Loucy (cell line): ENCODE data around the gene FRRS1L.

Source experiments
- H2AFZ ChIP-seq: fragments of 200-600 bp; sonication (generic); 2 replicates; pipeline ENCODE4 v1.6.0; 2016; ENCODE audit warnings: antibody characterized with exemption, mild to moderate bottlenecking, low read length, moderate library complexity
- H3F3A ChIP-seq: fragments of 200-600 bp; 2 replicates; pipeline ENCODE4 v1.6.0; 2016; ENCODE audit warnings: antibody characterized with exemption, low read depth, mild to moderate bottlenecking
- H3K27me3 ChIP-seq: fragments of 200-600 bp; sonication (generic); 2 replicates; pipeline ENCODE4 v1.6.1; 2014; ENCODE audit warnings: low read length, mild to moderate bottlenecking; ENCODE audit not compliant: insufficient read depth, poor library complexity, severe bottlenecking
- H3K36me3 ChIP-seq: fragments of 200-600 bp; sonication (generic); 2 replicates; pipeline ENCODE4 v1.6.1; 2016; ENCODE audit warnings: low read length; ENCODE audit not compliant: insufficient read depth
- H3K4me1 ChIP-seq: fragments of 200-600 bp; sonication (generic); 2 replicates; pipeline ENCODE4 v1.5.1; 2014; ENCODE audit warnings: low read length, mild to moderate bottlenecking; ENCODE audit not compliant: insufficient read depth, poor library complexity, severe bottlenecking
- H3K4me2 ChIP-seq: fragments of 200-600 bp; sonication (generic); 2 replicates; pipeline ENCODE4 v1.6.0; 2014; ENCODE audit warnings: antibody characterized with exemption, low read length, low read depth, mild to moderate bottlenecking; ENCODE audit not compliant: poor library complexity, severe bottlenecking
- H3K4me3 ChIP-seq: fragments of 200-600 bp; sonication (generic); 2 replicates; pipeline ENCODE4 v1.5.1; 2014; ENCODE audit warnings: low read length, mild to moderate bottlenecking, mixed read lengths; ENCODE audit not compliant: poor library complexity, severe bottlenecking
- H3K79me2 ChIP-seq: fragments of 200-600 bp; sonication (generic); 2 replicates; pipeline ENCODE4 v1.6.1; 2014; ENCODE audit warnings: low read length; ENCODE audit not compliant: insufficient read depth
- H3K9ac ChIP-seq: fragments of 200-600 bp; sonication (generic); 2 replicates; pipeline ENCODE4 v1.6.0; 2014; ENCODE audit warnings: mild to moderate bottlenecking, low read depth, low read length, moderate library complexity; ENCODE audit not compliant: poor library complexity, severe bottlenecking
- H3K9me2 ChIP-seq: fragments of 200-600 bp; sonication (generic); replicated peaks from 2 replicates; pipeline ENCODE4 v1.6.1; 2016; ENCODE audit warnings: low read depth, low read length, mixed read lengths
- H3K9me3 ChIP-seq: fragments of 200-600 bp; sonication (generic); 2 replicates; pipeline ENCODE4 v1.6.1; 2014; ENCODE audit warnings: mild to moderate bottlenecking, antibody characterized with exemption, low read length, low read depth; ENCODE audit not compliant: insufficient read depth
- H4K20me1 ChIP-seq: fragments of 200-600 bp; sonication (generic); 2 replicates; pipeline ENCODE4 v1.6.0; 2014; ENCODE audit warnings: antibody characterized with exemption, low read length, mild to moderate bottlenecking; ENCODE audit not compliant: insufficient read depth, poor library complexity, severe bottlenecking
- CTCF ChIP-seq: fragments of 200-600 bp; sonication (generic); conservative IDR thresholded peaks from 2 replicates; pipeline ENCODE4 v1.5.1; 2014; ENCODE audit warnings: mild to moderate bottlenecking, antibody characterized with exemption, low read length
- EZH2phosphoT487 ChIP-seq: fragments of 200-600 bp; IDR thresholded peaks from 2 replicates; pipeline ENCODE4 v1.6.1; 2018; ENCODE audit warnings: antibody characterized with exemption, mild to moderate bottlenecking, moderate library complexity, borderline replicate concordance

Gene FRRS1L

GRCh38 chr9:109122726-109123621 lies 44.1 kb downstream of the FRRS1L start:
- H3K4me1 ChIP-seq = peaks cover 14% of the 10 kb centered on the region
- H4K20me1 ChIP-seq = peaks cover 15% of the 10 kb centered on the region
- TF ChIP-seq CTCF (no peak), EZH2phosphoT487 (no peak)
- H3F3A ChIP-seq = no peaks in the 10 kb centered on the region
- H3K4me2 ChIP-seq = no peak overlapping the region
- no peak overlapping the region for H3K9ac ChIP-seq
- H3K9me3 ChIP-seq = no peaks in the 10 kb centered on the region
- no peak overlapping the region for H2AFZ ChIP-seq
- no peaks in the 10 kb centered on the region for H3K36me3 ChIP-seq
- peaks cover 18% of the 10 kb centered on the region for H3K79me2 ChIP-seq
- H3K27me3 ChIP-seq = no peaks in the 10 kb centered on the region
- H3K9me2 ChIP-seq = no peaks in the 10 kb centered on the region
- H3K4me3 ChIP-seq = no peak overlapping the region

- H3K4me3 ChIP-seq = no peak overlapping the region
- H3K27me3 ChIP-seq = no peaks in the 10 kb centered on the region
- H2AFZ ChIP-seq = 0 out of 2 replicates have a peak overlapping the region, but pooled peaks have one; percentile 35
- H3K9me3 ChIP-seq = no peaks in the 10 kb centered on the region
- no peaks in the 10 kb centered on the region for H3K9me2 ChIP-seq
- no peak overlapping the region for H3K4me2 ChIP-seq
- H3K36me3 ChIP-seq = no peaks in the 10 kb centered on the region
- H3K9ac ChIP-seq = no peak overlapping the region
- TF ChIP-seq CTCF = no peak
- TF ChIP-seq EZH2phosphoT487 = no peak
- no peaks in the 10 kb centered on the region for H3F3A ChIP-seq
- peaks cover 28% of the 10 kb centered on the region for H3K4me1 ChIP-seq
- peaks cover 34% of the 10 kb centered on the region for H3K79me2 ChIP-seq
- H4K20me1 ChIP-seq = peaks cover 32% of the 10 kb centered on the region
Observed at GRCh38 chr9:109121232-109121796, 45.7 kb downstream of the FRRS1L start.

- TF ChIP-seq EZH2phosphoT487 (no peak), CTCF (no peak)
- peaks cover 36% of the 10 kb centered on the region for H3K4me1 ChIP-seq
- no peaks in the 10 kb centered on the region for H3K9me3 ChIP-seq
- peaks cover 44% of the 10 kb centered on the region for H3K79me2 ChIP-seq
- peaks cover 42% of the 10 kb centered on the region for H4K20me1 ChIP-seq
- no peaks in the 10 kb centered on the region for H3K9me2 ChIP-seq
- H3K27me3 ChIP-seq = no peaks in the 10 kb centered on the region
- H2AFZ ChIP-seq = peak overlapping the region; percentile 98
- peak overlapping the region; percentile 71 for H3K4me3 ChIP-seq
- H3K36me3 ChIP-seq = no peaks in the 10 kb centered on the region
- peak overlapping the region; percentile 76 for H3K4me2 ChIP-seq
- peak overlapping the region; percentile 69 for H3K9ac ChIP-seq
- H3F3A ChIP-seq = no peaks in the 10 kb centered on the region
Observed at GRCh38 chr9:109120204-109120789, 46.8 kb downstream of the FRRS1L start.
